HL-60 (cell line): ENCODE measurements around the gene IL17RD.

Experiments
- DNase-seq, 2 experiments: peaks; one replicate each; pipeline ENCODE4 v3.0.0-alpha.2; 2010 to 2020; ENCODE audit warnings: low read depth in 1 of 2, low spot score in 1 of 2
- H3K27ac ChIP-seq: fragments of 250-450 bp; sonication (Bioruptor Pico); replicated peaks from 2 replicates; pipeline ENCODE4 v1.5.1; 2020; ENCODE audit warnings: mild to moderate bottlenecking, moderate library complexity
- H3K27me3 ChIP-seq: fragments of 250-450 bp; sonication (Bioruptor Pico); 2 replicates; pipeline ENCODE4 v1.5.1; 2021; ENCODE audit warnings: mild to moderate bottlenecking, moderate library complexity; ENCODE audit not compliant: insufficient read depth, poor library complexity, severe bottlenecking
- H3K4me3 ChIP-seq: replicated peaks from 2 replicates; pipeline ENCODE4 v1.5.1; 2011; ENCODE audit warnings: mild to moderate bottlenecking, control low read depth, low read length; ENCODE audit not compliant: insufficient read depth
- CTCF ChIP-seq: IDR thresholded peaks from one replicate; pipeline ENCODE4 v1.5.1; 2011; ENCODE audit warnings: low read length, control low read depth, inconsistent platforms; ENCODE audit not compliant: insufficient read depth
- GABPA ChIP-seq: IDR thresholded peaks from 2 replicates; pipeline ENCODE4 v1.6.1; 2012; ENCODE audit warnings: low read depth
- POLR2AphosphoS5 ChIP-seq: IDR thresholded peaks from 2 replicates; pipeline ENCODE4 v1.6.1; 2012; ENCODE audit warnings: low read depth
- REST ChIP-seq: IDR thresholded peaks from 2 replicates; pipeline ENCODE4 v1.6.1; 2012; ENCODE audit warnings: low read depth; ENCODE audit not compliant: insufficient replicate concordance
- SPI1 ChIP-seq: IDR thresholded peaks from 2 replicates; pipeline ENCODE4 v1.6.1; 2012; ENCODE audit warnings: low read depth, mild to moderate bottlenecking, borderline replicate concordance

IL17RD gene

GRCh38 chr3:57169108-57169507, 4.0 kb upstream of the IL17RD start:
- Histone ChIP-seq H3K27ac (no peak overlapping the region), H3K27me3 (peaks cover 25% of the 10 kb centered on the region), H3K4me3 (no peak overlapping the region)
- no peak for DNase-seq
- TF ChIP-seq GABPA: no peak
- TF ChIP-seq REST: no peak
- TF ChIP-seq POLR2AphosphoS5: no peak
- TF ChIP-seq SPI1: no peak
- no peak for TF ChIP-seq CTCF

GRCh38 chr3:57168151-57168550, 3.0 kb upstream of the IL17RD start:
- TF ChIP-seq SPI1 (no peak), CTCF (no peak), GABPA (no peak), POLR2AphosphoS5 (no peak), REST (no peak)
- no peak overlapping the region for H3K27ac ChIP-seq
- no peak overlapping the region for H3K4me3 ChIP-seq
- H3K27me3 ChIP-seq: peaks cover 32% of the 10 kb centered on the region
- DNase-seq: no peak

GRCh38 chr3:57166660-57167059, 1.5 kb upstream of the IL17RD start:
- peaks cover 36% of the 10 kb centered on the region for H3K27me3 ChIP-seq
- no peak overlapping the region for H3K27ac ChIP-seq
- no peak for TF ChIP-seq REST
- no peak for TF ChIP-seq POLR2AphosphoS5
- no peak for TF ChIP-seq GABPA
- no peak for TF ChIP-seq SPI1
- TF ChIP-seq CTCF: no peak
- no peak overlapping the region for H3K4me3 ChIP-seq
- DNase-seq: no peak
